Left renal pelvis (tissue), 4 donors: ENCODE measurements around the gene CNEP1R1. TPM values are rescaled to one million over a fixed set of nuclear protein-coding genes. Genes with fewer than 3 reads are reported as not detected.

Experiments
- DNase-seq, 4 donors: peaks; one replicate each; pipeline ENCODE4 v3.0.0-alpha.2; 2013; ENCODE audit warnings: low read depth in 4 of 4, low spot score in 3 of 4
- polyA plus RNA-seq, 4 donors: library from polyadenylated mRNA; unstranded; fragments of 120-200 nt; gene quantifications; one replicate each; pipeline ENCODE4 v1.2.1, GENCODE V29; 2013; ENCODE audit not compliant: insufficient read length in 4 of 4

The CNEP1R1 gene
- polyA plus RNA-seq, 4 donors: 27.9 to 33.4 (median 29.2) TPM

- DNase-seq: no peak
Observed at GRCh38 chr16:50059669-50060068, 34.6 kb downstream of the CNEP1R1 start.

GRCh38 chr16:50061326-50061725 is 36.3 kb downstream of the CNEP1R1 start:
- DNase-seq: no peak

- no peak for DNase-seq
Observed at GRCh38 chr16:50065241-50065623, 40.2 kb downstream of the CNEP1R1 start.

GRCh38 chr16:50065624-50066481 is 40.8 kb downstream of the CNEP1R1 start, which contains the start of gene HEATR3:
Gene HEATR3 (plus strand): TSS chr16:50065970. CDS start chr16:50066132, 162 bp downstream.
- DNase-seq: peak; percentile 77 to 87 (median 80)

GRCh38 chr16:50066482-50067289 is 41.7 kb downstream of the CNEP1R1 start:
- DNase-seq: no peak

- no peak for DNase-seq
Observed at GRCh38 chr16:50067290-50067853, 42.3 kb downstream of the CNEP1R1 start.

GRCh38 chr16:50068550-50068949 is 43.5 kb downstream of the CNEP1R1 start:
- DNase-seq: no peak

- DNase-seq: no peak
Observed at GRCh38 chr16:50069060-50069459, 44.0 kb downstream of the CNEP1R1 start.

GRCh38 chr16:50071075-50071671 is 46.1 kb downstream of the CNEP1R1 start:
- no peak for DNase-seq

- DNase-seq: no peak
Observed at GRCh38 chr16:50072730-50073129, 47.7 kb downstream of the CNEP1R1 start.

- DNase-seq: no peak
Observed at GRCh38 chr16:50079397-50080140, 54.5 kb downstream of the CNEP1R1 start.

- no peak for DNase-seq
Observed at GRCh38 chr16:50081428-50082018, 56.5 kb downstream of the CNEP1R1 start.

- no peak for DNase-seq
Observed at GRCh38 chr16:50083996-50084395, 59.0 kb downstream of the CNEP1R1 start.

- no peak for DNase-seq
Observed at GRCh38 chr16:50086176-50086575, 61.2 kb downstream of the CNEP1R1 start.

Other genes starting within 250 kb of the CNEP1R1 start
- 10 to 100 TPM; 28.0 to 38.7 (median 29.0) TPM for gene ZNF423, start 169.1 kb upstream of the CNEP1R1 start, polyA plus RNA-seq
- gene HEATR3, start 40.7 kb downstream of the CNEP1R1 start, polyA plus RNA-seq: 10 to 100 TPM; 17.2 to 21.7 (median 19.1) TPM
- gene TENT4B, start 128.1 kb downstream of the CNEP1R1 start, polyA plus RNA-seq: 10 to 100 TPM; 12.8 to 20.0 (median 16.3) TPM
- 1 to 10 TPM; 5.2 to 9.9 (median 5.7) TPM for gene ADCY7, start 241.3 kb downstream of the CNEP1R1 start, polyA plus RNA-seq